Measurements from ENCODE around the gene CFAP410. TPM values are rescaled to one million over a fixed set of nuclear protein-coding genes. Genes with fewer than 3 reads are reported as not detected.

The CFAP410 gene
- total RNA-seq, 1 experiment from 2014 or later: 19.3 TPM

DNA sequence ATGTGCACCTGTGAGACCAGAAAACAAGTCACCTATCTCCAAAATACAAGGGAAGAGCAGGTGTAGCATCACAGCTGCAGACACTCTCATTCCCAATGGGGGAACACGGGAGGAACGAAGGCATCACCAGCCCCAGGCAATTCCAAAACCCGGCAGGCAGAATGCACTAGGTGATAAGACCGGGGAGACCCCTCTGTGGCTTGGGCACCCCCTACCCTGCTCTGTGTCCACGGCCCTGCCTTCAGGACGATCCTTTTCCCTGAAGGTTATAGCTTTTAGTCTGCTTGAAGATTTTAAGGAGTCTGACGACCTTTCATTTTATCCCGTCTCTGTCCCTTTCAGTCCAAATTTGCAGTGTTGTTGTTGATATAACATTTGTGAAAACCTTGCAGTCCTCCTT is 33.4 kb upstream of the CFAP410 start (continued):
- TF ChIP-seq, protein P1, sequence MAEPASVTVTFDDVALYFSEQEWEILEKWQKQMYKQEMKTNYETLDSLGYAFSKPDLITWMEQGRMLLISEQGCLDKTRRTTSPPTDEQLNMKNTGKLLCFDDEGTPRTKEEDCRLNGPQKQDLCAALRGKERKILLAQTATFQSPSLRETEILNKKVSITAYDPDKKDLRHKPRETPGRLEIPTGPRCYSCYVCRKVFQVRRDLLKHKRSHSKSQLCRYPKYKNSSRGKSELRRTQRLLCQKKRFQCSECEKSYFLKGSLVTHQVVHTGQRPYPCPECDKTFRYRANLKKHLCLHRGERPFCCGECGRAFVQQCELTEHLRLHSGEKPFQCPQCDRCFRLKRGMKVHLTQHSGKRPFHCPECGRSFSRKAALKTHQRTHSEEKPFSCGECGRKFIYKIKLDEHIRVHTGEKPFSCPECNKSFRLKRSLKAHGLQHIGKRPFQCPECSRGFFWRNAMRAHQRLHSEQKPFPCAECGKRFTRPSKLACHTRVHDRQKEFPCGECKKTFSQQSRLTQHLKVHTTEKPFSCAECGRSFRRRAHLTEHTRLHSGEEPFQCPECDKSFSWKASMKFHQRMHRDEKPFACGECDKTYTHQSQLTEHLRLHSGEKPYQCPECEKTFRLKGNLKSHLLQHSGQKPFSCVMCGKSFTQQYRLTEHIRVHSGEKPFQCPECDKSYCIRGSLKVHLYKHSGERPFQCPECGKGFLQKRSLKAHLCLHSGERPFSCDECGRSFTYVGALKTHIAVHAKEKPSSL (CRISPR knock-in tag; conservative IDR thresholded peaks at IDR 0.05): no peak
- TF ChIP-seq ZNF423 (CRISPR knock-in tag; IDR thresholded peaks at IDR 0.05): no peak
- TF ChIP-seq, protein P2, sequence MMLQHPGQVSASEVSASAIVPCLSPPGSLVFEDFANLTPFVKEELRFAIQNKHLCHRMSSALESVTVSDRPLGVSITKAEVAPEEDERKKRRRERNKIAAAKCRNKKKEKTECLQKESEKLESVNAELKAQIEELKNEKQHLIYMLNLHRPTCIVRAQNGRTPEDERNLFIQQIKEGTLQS (CRISPR knock-in tag; conservative IDR thresholded peaks at IDR 0.05): no peak
- no peak for TF ChIP-seq ZNF219 (CRISPR knock-in tag; IDR thresholded peaks at IDR 0.05; ENCODE audit: borderline replicate concordance)

DNA sequence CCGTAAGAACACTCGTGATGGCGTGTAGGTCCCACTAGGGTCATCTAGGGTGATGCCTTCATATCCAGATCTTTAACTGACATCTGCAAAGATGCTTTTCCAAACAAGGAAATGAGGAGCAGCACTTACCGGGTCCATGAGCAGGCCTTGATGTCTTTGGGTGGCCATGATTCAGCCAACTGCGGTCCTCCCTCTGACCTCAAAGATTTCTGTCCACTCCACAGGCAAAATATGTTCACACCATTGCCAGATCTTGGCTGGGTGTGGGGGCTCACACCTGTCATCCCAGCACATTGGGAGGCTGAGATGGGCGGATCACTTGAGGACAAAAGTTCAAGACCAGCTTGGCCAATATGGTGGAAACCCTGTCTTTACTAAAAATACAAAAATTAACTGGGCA is 32.4 kb upstream of the CFAP410 start:
- H3K27me3 Mint-ChIP-seq (ENCODE audit: low read depth): peaks cover 39% of the 10 kb centered on the region
- no peak for ATAC-seq
- CTCF ChIA-PET: no interaction called here
- TF ChIP-seq, protein P3, sequence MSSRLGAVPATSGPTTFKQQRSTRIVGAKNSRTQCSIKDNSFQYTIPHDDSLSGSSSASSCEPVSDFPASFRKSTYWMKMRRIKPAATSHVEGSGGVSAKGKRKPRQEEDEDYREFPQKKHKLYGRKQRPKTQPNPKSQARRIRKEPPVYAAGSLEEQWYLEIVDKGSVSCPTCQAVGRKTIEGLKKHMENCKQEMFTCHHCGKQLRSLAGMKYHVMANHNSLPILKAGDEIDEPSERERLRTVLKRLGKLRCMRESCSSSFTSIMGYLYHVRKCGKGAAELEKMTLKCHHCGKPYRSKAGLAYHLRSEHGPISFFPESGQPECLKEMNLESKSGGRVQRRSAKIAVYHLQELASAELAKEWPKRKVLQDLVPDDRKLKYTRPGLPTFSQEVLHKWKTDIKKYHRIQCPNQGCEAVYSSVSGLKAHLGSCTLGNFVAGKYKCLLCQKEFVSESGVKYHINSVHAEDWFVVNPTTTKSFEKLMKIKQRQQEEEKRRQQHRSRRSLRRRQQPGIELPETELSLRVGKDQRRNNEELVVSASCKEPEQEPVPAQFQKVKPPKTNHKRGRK (CRISPR knock-in tag; IDR thresholded peaks at IDR 0.05; ENCODE audit: borderline replicate concordance): no peak
- TF ChIP-seq, protein P4, sequence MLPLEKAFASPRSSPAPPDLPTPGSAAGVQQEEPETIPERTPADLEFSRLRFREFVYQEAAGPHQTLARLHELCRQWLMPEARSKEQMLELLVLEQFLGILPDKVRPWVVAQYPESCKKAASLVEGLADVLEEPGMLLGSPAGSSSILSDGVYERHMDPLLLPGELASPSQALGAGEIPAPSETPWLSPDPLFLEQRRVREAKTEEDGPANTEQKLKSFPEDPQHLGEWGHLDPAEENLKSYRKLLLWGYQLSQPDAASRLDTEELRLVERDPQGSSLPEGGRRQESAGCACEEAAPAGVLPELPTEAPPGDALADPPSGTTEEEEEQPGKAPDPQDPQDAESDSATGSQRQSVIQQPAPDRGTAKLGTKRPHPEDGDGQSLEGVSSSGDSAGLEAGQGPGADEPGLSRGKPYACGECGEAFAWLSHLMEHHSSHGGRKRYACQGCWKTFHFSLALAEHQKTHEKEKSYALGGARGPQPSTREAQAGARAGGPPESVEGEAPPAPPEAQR (CRISPR knock-in tag; IDR thresholded peaks at IDR 0.05): no peak
- TF ChIP-seq, protein P5, sequence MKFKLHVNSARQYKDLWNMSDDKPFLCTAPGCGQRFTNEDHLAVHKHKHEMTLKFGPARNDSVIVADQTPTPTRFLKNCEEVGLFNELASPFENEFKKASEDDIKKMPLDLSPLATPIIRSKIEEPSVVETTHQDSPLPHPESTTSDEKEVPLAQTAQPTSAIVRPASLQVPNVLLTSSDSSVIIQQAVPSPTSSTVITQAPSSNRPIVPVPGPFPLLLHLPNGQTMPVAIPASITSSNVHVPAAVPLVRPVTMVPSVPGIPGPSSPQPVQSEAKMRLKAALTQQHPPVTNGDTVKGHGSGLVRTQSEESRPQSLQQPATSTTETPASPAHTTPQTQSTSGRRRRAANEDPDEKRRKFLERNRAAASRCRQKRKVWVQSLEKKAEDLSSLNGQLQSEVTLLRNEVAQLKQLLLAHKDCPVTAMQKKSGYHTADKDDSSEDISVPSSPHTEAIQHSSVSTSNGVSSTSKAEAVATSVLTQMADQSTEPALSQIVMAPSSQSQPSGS (CRISPR knock-in tag; IDR thresholded peaks at IDR 0.05; ENCODE audit: borderline replicate concordance, low read depth): no peak
- TF ChIP-seq NFATC4 (CRISPR knock-in tag; IDR thresholded peaks at IDR 0.05) (no peak), MXD4 (CRISPR knock-in tag; IDR thresholded peaks at IDR 0.05; ENCODE audit: borderline replicate concordance) (no peak), ATF1 (CRISPR knock-in tag; IDR thresholded peaks at IDR 0.05) (no peak), ESRRA (CRISPR knock-in tag; IDR thresholded peaks at IDR 0.05; ENCODE audit: borderline replicate concordance) (no peak), OVOL2 (CRISPR knock-in tag; IDR thresholded peaks at IDR 0.05; ENCODE audit: borderline replicate concordance) (no peak), HMGA2 (CRISPR knock-in tag; IDR thresholded peaks at IDR 0.05) (no peak)
- TF ChIP-seq, protein P6, sequence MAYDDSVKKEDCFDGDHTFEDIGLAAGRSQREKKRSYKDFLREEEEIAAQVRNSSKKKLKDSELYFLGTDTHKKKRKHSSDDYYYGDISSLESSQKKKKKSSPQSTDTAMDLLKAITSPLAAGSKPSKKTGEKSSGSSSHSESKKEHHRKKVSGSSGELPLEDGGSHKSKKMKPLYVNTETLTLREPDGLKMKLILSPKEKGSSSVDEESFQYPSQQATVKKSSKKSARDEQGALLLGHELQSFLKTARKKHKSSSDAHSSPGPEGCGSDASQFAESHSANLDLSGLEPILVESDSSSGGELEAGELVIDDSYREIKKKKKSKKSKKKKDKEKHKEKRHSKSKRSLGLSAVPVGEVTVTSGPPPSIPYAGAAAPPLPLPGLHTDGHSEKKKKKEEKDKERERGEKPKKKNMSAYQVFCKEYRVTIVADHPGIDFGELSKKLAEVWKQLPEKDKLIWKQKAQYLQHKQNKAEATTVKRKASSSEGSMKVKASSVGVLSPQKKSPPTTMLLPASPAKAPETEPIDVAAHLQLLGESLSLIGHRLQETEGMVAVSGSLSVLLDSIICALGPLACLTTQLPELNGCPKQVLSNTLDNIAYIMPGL (CRISPR knock-in tag; IDR thresholded peaks at IDR 0.05): no peak
- TF ChIP-seq, protein P7, sequence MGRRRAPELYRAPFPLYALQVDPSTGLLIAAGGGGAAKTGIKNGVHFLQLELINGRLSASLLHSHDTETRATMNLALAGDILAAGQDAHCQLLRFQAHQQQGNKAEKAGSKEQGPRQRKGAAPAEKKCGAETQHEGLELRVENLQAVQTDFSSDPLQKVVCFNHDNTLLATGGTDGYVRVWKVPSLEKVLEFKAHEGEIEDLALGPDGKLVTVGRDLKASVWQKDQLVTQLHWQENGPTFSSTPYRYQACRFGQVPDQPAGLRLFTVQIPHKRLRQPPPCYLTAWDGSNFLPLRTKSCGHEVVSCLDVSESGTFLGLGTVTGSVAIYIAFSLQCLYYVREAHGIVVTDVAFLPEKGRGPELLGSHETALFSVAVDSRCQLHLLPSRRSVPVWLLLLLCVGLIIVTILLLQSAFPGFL (CRISPR knock-in tag; IDR thresholded peaks at IDR 0.05; ENCODE audit: borderline replicate concordance): no peak
- TF ChIP-seq, protein P8, sequence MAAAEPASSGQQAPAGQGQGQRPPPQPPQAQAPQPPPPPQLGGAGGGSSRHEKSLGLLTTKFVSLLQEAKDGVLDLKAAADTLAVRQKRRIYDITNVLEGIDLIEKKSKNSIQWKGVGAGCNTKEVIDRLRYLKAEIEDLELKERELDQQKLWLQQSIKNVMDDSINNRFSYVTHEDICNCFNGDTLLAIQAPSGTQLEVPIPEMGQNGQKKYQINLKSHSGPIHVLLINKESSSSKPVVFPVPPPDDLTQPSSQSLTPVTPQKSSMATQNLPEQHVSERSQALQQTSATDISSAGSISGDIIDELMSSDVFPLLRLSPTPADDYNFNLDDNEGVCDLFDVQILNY (CRISPR knock-in tag; IDR thresholded peaks at IDR 0.05): no peak
- TF ChIP-seq, protein P9, sequence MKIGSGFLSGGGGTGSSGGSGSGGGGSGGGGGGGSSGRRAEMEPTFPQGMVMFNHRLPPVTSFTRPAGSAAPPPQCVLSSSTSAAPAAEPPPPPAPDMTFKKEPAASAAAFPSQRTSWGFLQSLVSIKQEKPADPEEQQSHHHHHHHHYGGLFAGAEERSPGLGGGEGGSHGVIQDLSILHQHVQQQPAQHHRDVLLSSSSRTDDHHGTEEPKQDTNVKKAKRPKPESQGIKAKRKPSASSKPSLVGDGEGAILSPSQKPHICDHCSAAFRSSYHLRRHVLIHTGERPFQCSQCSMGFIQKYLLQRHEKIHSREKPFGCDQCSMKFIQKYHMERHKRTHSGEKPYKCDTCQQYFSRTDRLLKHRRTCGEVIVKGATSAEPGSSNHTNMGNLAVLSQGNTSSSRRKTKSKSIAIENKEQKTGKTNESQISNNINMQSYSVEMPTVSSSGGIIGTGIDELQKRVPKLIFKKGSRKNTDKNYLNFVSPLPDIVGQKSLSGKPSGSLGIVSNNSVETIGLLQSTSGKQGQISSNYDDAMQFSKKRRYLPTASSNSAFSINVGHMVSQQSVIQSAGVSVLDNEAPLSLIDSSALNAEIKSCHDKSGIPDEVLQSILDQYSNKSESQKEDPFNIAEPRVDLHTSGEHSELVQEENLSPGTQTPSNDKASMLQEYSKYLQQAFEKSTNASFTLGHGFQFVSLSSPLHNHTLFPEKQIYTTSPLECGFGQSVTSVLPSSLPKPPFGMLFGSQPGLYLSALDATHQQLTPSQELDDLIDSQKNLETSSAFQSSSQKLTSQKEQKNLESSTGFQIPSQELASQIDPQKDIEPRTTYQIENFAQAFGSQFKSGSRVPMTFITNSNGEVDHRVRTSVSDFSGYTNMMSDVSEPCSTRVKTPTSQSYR (CRISPR knock-in tag; IDR thresholded peaks at IDR 0.05): no peak
- TF ChIP-seq, protein P10, sequence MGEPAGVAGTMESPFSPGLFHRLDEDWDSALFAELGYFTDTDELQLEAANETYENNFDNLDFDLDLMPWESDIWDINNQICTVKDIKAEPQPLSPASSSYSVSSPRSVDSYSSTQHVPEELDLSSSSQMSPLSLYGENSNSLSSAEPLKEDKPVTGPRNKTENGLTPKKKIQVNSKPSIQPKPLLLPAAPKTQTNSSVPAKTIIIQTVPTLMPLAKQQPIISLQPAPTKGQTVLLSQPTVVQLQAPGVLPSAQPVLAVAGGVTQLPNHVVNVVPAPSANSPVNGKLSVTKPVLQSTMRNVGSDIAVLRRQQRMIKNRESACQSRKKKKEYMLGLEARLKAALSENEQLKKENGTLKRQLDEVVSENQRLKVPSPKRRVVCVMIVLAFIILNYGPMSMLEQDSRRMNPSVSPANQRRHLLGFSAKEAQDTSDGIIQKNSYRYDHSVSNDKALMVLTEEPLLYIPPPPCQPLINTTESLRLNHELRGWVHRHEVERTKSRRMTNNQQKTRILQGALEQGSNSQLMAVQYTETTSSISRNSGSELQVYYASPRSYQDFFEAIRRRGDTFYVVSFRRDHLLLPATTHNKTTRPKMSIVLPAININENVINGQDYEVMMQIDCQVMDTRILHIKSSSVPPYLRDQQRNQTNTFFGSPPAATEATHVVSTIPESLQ (CRISPR knock-in tag; IDR thresholded peaks at IDR 0.05): no peak
- TF ChIP-seq, protein P11, sequence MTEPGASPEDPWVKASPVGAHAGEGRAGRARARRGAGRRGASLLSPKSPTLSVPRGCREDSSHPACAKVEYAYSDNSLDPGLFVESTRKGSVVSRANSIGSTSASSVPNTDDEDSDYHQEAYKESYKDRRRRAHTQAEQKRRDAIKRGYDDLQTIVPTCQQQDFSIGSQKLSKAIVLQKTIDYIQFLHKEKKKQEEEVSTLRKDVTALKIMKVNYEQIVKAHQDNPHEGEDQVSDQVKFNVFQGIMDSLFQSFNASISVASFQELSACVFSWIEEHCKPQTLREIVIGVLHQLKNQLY (CRISPR knock-in tag; IDR thresholded peaks at IDR 0.05): no peak

More for the DNA sequence above, 32.4 kb upstream of the CFAP410 start:
- peaks cover 28% of the 10 kb centered on the region for H3K9me3 Mint-ChIP-seq
- DNase-seq (ENCODE audit: low spot score): no peak
- H3K4me1 Mint-ChIP-seq: peaks cover 10% of the 10 kb centered on the region; the same call in 1 of the 2 replicates
- no peak overlapping the region for H3K27ac Mint-ChIP-seq
- no peak overlapping the region for H3K4me3 Mint-ChIP-seq
- peaks cover 11% of the 10 kb centered on the region for H3K36me3 Mint-ChIP-seq
- POLR2A ChIA-PET: no interaction called here
